OCI-LY1 (cell line): ENCODE measurements around the gene RABGAP1.

Experiments used
- H2AFZ ChIP-seq: fragments of 200-600 bp; sonication (generic), shearing (Covaris generic); 2 replicates; pipeline ENCODE4 v1.6.0; 2014; ENCODE audit warnings: antibody characterized with exemption, mild to moderate bottlenecking, low read length
- H3F3A ChIP-seq: fragments of 200-600 bp; sonication (generic), shearing (Covaris generic); 2 replicates; pipeline ENCODE4 v1.6.0; 2014; ENCODE audit warnings: mild to moderate bottlenecking, antibody characterized with exemption, low read length, moderate library complexity; ENCODE audit not compliant: insufficient read depth
- H3K27ac ChIP-seq: fragments of 200-600 bp; sonication (generic); 2 replicates; pipeline ENCODE4 v1.5.1; 2014; ENCODE audit warnings: low read length, mixed run types, mild to moderate bottlenecking, low read depth; ENCODE audit not compliant: poor library complexity, severe bottlenecking
- H3K27me3 ChIP-seq: fragments of 200-600 bp; sonication (generic); 2 replicates; pipeline ENCODE4 v1.6.0; 2014; ENCODE audit warnings: antibody characterized with exemption, mild to moderate bottlenecking, low read length, moderate library complexity; ENCODE audit not compliant: insufficient read depth
- H3K36me3 ChIP-seq: fragments of 200-600 bp; sonication (generic); 2 replicates; pipeline ENCODE4 v1.6.1; 2014; ENCODE audit warnings: mild to moderate bottlenecking, antibody characterized with exemption, low read length, moderate library complexity, mixed read lengths; ENCODE audit not compliant: insufficient read depth
- H3K4me1 ChIP-seq: fragments of 200-600 bp; sonication (generic); 2 replicates; pipeline ENCODE4 v1.5.1; 2014; ENCODE audit warnings: mild to moderate bottlenecking, low read length, moderate library complexity; ENCODE audit not compliant: insufficient read depth, severe bottlenecking
- H3K4me2 ChIP-seq: fragments of 200-600 bp; sonication (generic), shearing (Covaris generic); 2 replicates; pipeline ENCODE4 v1.6.1; 2014; ENCODE audit warnings: low read length
- H3K4me3 ChIP-seq: fragments of 200-600 bp; sonication (generic); 2 replicates; pipeline ENCODE4 v1.5.1; 2014; ENCODE audit warnings: low read length, low read depth, mild to moderate bottlenecking, mixed read lengths; ENCODE audit not compliant: poor library complexity, severe bottlenecking
- H3K79me2 ChIP-seq: fragments of 200-600 bp; shearing (Covaris generic); 2 replicates; pipeline ENCODE4 v1.6.1; 2016; ENCODE audit warnings: mixed run types, low read length, mixed read lengths; ENCODE audit not compliant: insufficient read depth
- H3K9ac ChIP-seq: fragments of 200-600 bp; sonication (generic), shearing (Covaris generic); 2 replicates; pipeline ENCODE4 v1.6.1; 2014; ENCODE audit warnings: mild to moderate bottlenecking, low read length, mixed read lengths
- H3K9me2 ChIP-seq: fragments of 200-600 bp; sonication (generic), shearing (Covaris generic); 2 replicates; pipeline ENCODE4 v1.6.1; 2014; ENCODE audit warnings: low read depth, mild to moderate bottlenecking, low read length, mixed read lengths
- H3K9me3 ChIP-seq: fragments of 200-600 bp; shearing (Covaris generic); 2 replicates; pipeline ENCODE4 v1.6.1; 2014; ENCODE audit warnings: low read length, mixed read lengths
- H4K20me1 ChIP-seq: fragments of 200-600 bp; sonication (generic), shearing (Covaris generic); 2 replicates; pipeline ENCODE4 v1.6.0; 2016; ENCODE audit warnings: mild to moderate bottlenecking, low read length; ENCODE audit not compliant: insufficient read depth
- CTCF ChIP-seq: fragments of 200-600 bp; sonication (generic), shearing (Covaris generic); IDR thresholded peaks from 2 replicates; pipeline ENCODE4 v1.5.1; 2017; ENCODE audit warnings: mild to moderate bottlenecking, antibody characterized with exemption, low read length, moderate library complexity, mixed read lengths
- EZH2 ChIP-seq: fragments of 200-600 bp; sonication (generic), shearing (Covaris generic); IDR thresholded peaks from 2 replicates; pipeline ENCODE4 v1.8.0; 2017; ENCODE audit warnings: borderline replicate concordance, mixed run types, mild to moderate bottlenecking, antibody characterized with exemption, low read length, moderate library complexity, mixed read lengths

Gene RABGAP1

GRCh38 chr9:123150708-123151503 lies 210.1 kb downstream of the RABGAP1 start:
- TF ChIP-seq CTCF (no peak), EZH2 (no peak)
- H3K36me3 ChIP-seq, result peaks cover 91% of the 10 kb centered on the region

More at GRCh38 chr9:123150708-123151503, 210.1 kb downstream of the RABGAP1 start:
- Histone ChIP-seq H4K20me1 (no peaks in the 10 kb centered on the region), H3K9me2 (no peaks in the 10 kb centered on the region), H3K4me3 (no peak overlapping the region), H3K27ac (no peak overlapping the region), H3K4me2 (no peak overlapping the region), H3K27me3 (no peaks in the 10 kb centered on the region), H3K9me3 (no peaks in the 10 kb centered on the region), H3K9ac (no peak overlapping the region), H3K79me2 (0 out of 2 replicates have a peak, but pooled peaks cover 4% of the 10 kb centered on the region), H3F3A (no peaks in the 10 kb centered on the region; the same call in none of the 2 replicates), H3K4me1 (no peaks in the 10 kb centered on the region), H2AFZ (no peak overlapping the region)
